Pancreas (tissue), 10 donors: ENCODE results near the gene B3GALT5. TPM values are rescaled to one million over a fixed set of nuclear protein-coding genes. Genes with fewer than 3 reads are reported as not detected.
A peak's percentile ranks its signal among the peaks of the same experiment; 100 is the strongest.

Experiments
- ATAC-seq, 4 donors: fragments of 200-7000 bp; cut with Tn5 transposase; one replicate each; pipeline versions ENCODE4 v1.8.0 to v1.9.1; 2020; ENCODE audit warnings: mild to moderate bottlenecking in 4 of 4, moderate library complexity in 4 of 4
- DNase-seq, 6 donors: peaks; one replicate each; pipeline ENCODE4 v3.0.0-alpha.2; 2020
- FAIRE-seq: peaks from 2 replicates; lab custom pipeline; 2012; peaks lifted over from hg19 to GRCh38; lab: Jason Lieb, UNC
- H3K27ac ChIP-seq, 4 donors: fragments of 200-600 bp; sonication (generic); 1 replicate in 3 of 4; 2 replicates in 1 of 4; pipeline versions ENCODE4 v1.5.0 to v1.8.0; 2020
- H3K27me3 ChIP-seq, 4 donors: fragments of 200-600 bp; one replicate each; pipeline ENCODE4 v1.8.0; 2021
- H3K36me3 ChIP-seq, 3 donors: fragments of 200-600 bp; sonication (generic) in 1 of 3; one replicate each; pipeline versions ENCODE4 v1.5.0 to v1.8.0; 2020 to 2021
- H3K4me1 ChIP-seq, 3 donors: fragments of 200-600 bp; one replicate each; pipeline ENCODE4 v1.8.0; 2021
- H3K4me3 ChIP-seq, 4 donors: fragments of 200-600 bp; sonication (generic) in 2 of 4; one replicate each; pipeline versions ENCODE4 v1.5.0 to v1.8.0; 2020 to 2021
- H3K9me3 ChIP-seq, 4 donors: fragments of 200-600 bp; one replicate each; pipeline ENCODE4 v1.8.0; 2021
- CTCF ChIP-seq, 4 donors: fragments of 200-600 bp; sonication (generic) in 3 of 4; IDR thresholded peaks; one replicate each; pipeline versions ENCODE4 v1.5.0 to v1.8.0; 2021; ENCODE audit warnings: antibody characterized with exemption in 4 of 4
- WGBS, 2 donors: extraction: QIAGEN DNeasy Blood & Tissue Kit; methylation state at CpG; one replicate each; pipeline ENCODE4 v1.1.7; 2013; 5-methylcytosine and 5-hydroxymethylcytosine counted together
- intact Hi-C, 3 donors: fragments of 100-400 bp; cut with DNase I; formaldehyde crosslinking; loops; one replicate each; pipeline versions ENCODE4 v1.11.1 to v1.14.2; 2022
- polyA plus RNA-seq, 2 donors: library from polyadenylated mRNA; stranded (reverse); fragments of 200-250 nt; gene quantifications; one replicate each; pipeline ENCODE4 v1.2.3, GENCODE V29; 2013
- total RNA-seq, 6 donors: library from RNA; stranded (reverse); fragmentation: NEBNext Ultra II Directional in 4 of 6; extraction: Animal tissue kit (Norgen Biotek cat#: 25700) in 4 of 6; gene quantifications; one replicate each; pipeline versions ENCODE4 v1.2.1 to v1.2.4, GENCODE V29; 2021 to 2023
- donor health status: healthy with polysubstance abuse.
- donor health status: DM: no; HTN: no; CAD: no; lungs with moderate emphysema.
- donor health status: DM: no; HTN: no; CAD: no.
- donor health status: control.
- donor health status: control.
- donor health status: Bipolar disorder and iron deficiency.
- donor health status: DM: yes; HTN: yes; CAD: no.
- donor health status: DM: no; HTN: no; CAD: no.
- donor health status: DM: no; HTN: no; CAD: no.
- donor health status: DM: yes; HTN: yes; CAD: no.

The B3GALT5 gene
- total and polyA plus RNA-seq, 8 donors, result 2.0 to 8.1 (median 4.0) TPM

GRCh38 chr21:39703578-39703977 lies 90.8 kb downstream of the B3GALT5 start:
- Histone ChIP-seq H3K36me3 (no peaks in the 10 kb centered on the region), H3K4me3 (no peak overlapping the region), H3K4me1 (peaks cover 0 to 5% (median 0%) of the 10 kb centered on the region in 3 donors), H3K27me3 (no peaks in the 10 kb centered on the region), H3K27ac (no peak overlapping the region), H3K9me3 (no peaks in the 10 kb centered on the region)
- no peak for FAIRE-seq
- ATAC-seq, result no peak
- 88 to 89% methylated on average over 1 of the region's 1 CpG for WGBS, 2 donors
- DNase-seq, result no peak
- TF ChIP-seq CTCF (IDR thresholded peaks at IDR 0.05), result no peak
- intact Hi-C loops, result no loop called here

DNA sequence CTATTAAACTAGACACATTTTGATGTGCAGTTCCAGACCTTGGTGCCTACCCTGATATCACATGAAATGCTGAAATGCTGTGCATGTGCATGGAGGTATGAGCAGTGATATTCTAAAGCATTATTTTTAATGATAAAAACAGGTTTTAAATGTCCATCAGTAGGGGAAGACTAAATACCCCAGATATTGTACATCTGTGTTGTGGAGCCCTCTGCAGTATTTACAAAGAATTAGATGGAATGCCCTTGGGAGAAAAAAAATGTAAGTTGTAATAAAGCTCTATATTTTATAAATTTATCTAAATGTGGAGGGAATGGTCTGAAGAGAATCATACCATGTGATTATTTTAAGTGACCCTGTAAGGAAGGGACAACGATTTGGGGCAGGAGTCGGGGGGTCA lies 93.1 kb downstream of the B3GALT5 start:
- Histone ChIP-seq H3K27me3 (no peaks in the 10 kb centered on the region), H3K27ac (no peak overlapping the region), H3K36me3 (no peaks in the 10 kb centered on the region), H3K4me3 (no peak overlapping the region), H3K4me1 (peaks cover 0 to 5% (median 0%) of the 10 kb centered on the region in 3 donors), H3K9me3 (no peaks in the 10 kb centered on the region)
- intact Hi-C loops, result no loop called here
- WGBS, 2 donors, result 64 to 81% methylated on average over 2 of the region's 2 CpGs
- TF ChIP-seq CTCF (IDR thresholded peaks at IDR 0.05), result no peak
- FAIRE-seq, result no peak
- no peak for DNase-seq
- peak in 2 of 4 donors; percentile 54 to 57 for ATAC-seq

DNA sequence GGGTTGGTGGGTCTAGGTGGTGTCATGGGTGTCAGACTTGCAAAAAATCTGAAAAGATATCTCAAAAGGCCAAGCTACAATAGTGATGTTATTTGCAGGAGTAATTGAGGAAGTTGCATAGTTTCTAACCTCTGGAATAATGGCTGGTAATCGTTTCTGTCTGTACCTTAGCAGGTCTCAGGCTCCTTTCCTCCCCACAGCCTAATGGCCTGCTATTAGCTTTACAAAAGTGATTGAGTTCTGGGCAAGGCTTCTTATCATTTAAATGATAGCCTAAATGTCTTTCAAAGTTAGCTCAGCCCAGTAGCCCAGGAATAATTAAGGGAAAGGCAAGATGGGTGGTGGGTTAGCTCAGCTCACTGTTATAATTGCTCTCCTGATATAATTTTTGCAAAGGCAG lies 94.6 kb downstream of the B3GALT5 start:
- Histone ChIP-seq H3K4me3 (no peak overlapping the region), H3K27me3 (no peaks in the 10 kb centered on the region), H3K4me1 (peaks cover 0 to 5% (median 0%) of the 10 kb centered on the region in 3 donors), H3K9me3 (no peaks in the 10 kb centered on the region), H3K36me3 (no peaks in the 10 kb centered on the region), H3K27ac (no peak overlapping the region)
- TF ChIP-seq CTCF (IDR thresholded peaks at IDR 0.05), result no peak
- DNase-seq, result no peak
- ATAC-seq, result no peak
- intact Hi-C loops, result no loop called here
- FAIRE-seq, result no peak
- whole genome bisulfite sequencing, 2 donors, result 19 to 29% methylated on average over 1 of the region's 1 CpG

DNA sequence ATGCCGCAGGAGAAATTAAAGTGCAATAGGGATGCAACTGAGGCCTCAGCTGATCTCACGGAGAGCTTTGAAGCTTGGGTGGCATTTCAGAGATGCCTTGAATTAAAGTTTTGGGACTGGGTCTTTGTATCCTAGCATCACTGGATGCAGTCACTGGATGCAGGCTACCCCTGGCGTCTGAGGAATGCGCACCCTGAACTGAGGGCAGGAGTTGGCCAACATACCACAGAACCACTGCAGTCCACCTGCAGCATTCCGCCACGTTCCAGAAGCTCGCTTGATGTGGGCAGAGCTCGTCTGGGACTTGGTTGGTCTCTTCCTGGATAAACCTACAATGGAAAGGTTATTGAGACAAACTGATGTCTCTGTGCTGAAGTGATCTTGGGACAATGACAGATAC lies 98.1 kb downstream of the B3GALT5 start:
- no peak for TF ChIP-seq CTCF (IDR thresholded peaks at IDR 0.05)
- H3K4me1 ChIP-seq, result no peaks in the 10 kb centered on the region
- 93% methylated on average over 8 of the region's 8 CpGs for WGBS, 2 donors
- DNase-seq (no peak), FAIRE-seq (no peak), ATAC-seq (no peak)
- intact Hi-C loops, result no loop called here
- H3K27me3 ChIP-seq, result no peaks in the 10 kb centered on the region
- H3K4me3 ChIP-seq, result no peak overlapping the region
- no peaks in the 10 kb centered on the region for H3K9me3 ChIP-seq
- no peaks in the 10 kb centered on the region for H3K36me3 ChIP-seq
- no peak overlapping the region for H3K27ac ChIP-seq

GRCh38 chr21:39712273-39712672 lies 99.5 kb downstream of the B3GALT5 start:
- Histone ChIP-seq H3K4me1 (no peaks in the 10 kb centered on the region), H3K36me3 (no peaks in the 10 kb centered on the region), H3K27me3 (no peaks in the 10 kb centered on the region), H3K4me3 (no peak overlapping the region), H3K9me3 (no peaks in the 10 kb centered on the region), H3K27ac (no peak overlapping the region)
- TF ChIP-seq CTCF (IDR thresholded peaks at IDR 0.05), result no peak
- DNase-seq, result no peak
- ATAC-seq, result no peak
- intact Hi-C loops, result no loop called here
- FAIRE-seq, result no peak
- WGBS, 2 donors, result 86 to 91% methylated on average over 7 of the region's 7 CpGs
